HG02588 (cell line): ENCODE data around the gene TMEM97.
"Not testable (repeated sequence)": the region's sequence is repeated elsewhere in the genome, so short reads cannot be mapped to it uniquely, and the experiment has no call there.

Experiments used
- ATAC-seq: cut with Tn5 transposase; IDR thresholded peaks from one replicate; pipeline ENCODE4 v1.9.1; 2021; ENCODE audit warnings: mild to moderate bottlenecking, moderate library complexity; ENCODE audit not compliant: unreplicated experiment

The TMEM97 gene

GRCh38 chr17:28335959-28336871 is 17.2 kb downstream of the TMEM97 start:
- no peak for ATAC-seq

- ATAC-seq = no peak
Observed at GRCh38 chr17:28338056-28338768, 19.2 kb downstream of the TMEM97 start.

- not testable (repeated sequence) for ATAC-seq
Observed at GRCh38 chr17:28338769-28339212, 19.8 kb downstream of the TMEM97 start.

DNA sequence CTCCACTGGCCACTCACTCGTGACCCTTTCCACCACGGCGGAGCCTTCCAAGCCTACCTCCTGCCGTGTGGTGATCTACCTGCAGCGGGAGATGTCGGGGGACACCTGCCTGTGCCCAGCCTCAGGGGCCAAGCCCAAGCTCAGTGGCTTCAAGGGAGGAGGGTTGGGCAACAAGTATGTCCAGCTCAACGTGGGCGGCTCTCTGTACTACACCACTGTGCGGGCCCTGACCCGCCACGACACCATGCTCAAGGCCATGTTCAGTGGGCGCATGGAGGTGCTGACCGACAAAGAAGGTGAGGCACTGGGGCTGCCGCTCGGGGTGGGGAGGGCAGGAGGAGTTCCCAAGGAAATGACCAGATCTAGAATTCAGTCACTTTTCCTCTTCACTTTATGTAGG is 20.4 kb downstream of the TMEM97 start:
- no peak for ATAC-seq

DNA sequence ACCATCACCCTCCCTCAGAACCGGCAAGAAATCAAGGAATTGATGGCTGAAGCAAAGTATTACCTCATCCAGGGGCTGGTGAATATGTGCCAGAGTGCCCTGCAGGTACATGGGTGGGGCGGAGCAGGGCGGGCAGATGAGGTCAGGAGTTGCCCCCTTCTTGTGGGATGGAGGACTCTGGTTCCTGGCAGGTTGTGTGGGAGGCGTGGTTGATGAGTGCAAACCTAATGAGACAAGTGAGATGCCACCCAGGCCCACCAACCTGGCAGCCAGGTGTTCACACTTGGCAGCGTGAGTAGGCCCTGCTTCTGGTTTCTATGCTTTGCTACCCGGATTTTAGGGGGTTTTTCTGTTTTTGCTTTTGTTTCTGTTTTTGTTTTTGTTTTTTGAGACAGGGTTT is 21.4 kb downstream of the TMEM97 start:
- no peak for ATAC-seq

DNA sequence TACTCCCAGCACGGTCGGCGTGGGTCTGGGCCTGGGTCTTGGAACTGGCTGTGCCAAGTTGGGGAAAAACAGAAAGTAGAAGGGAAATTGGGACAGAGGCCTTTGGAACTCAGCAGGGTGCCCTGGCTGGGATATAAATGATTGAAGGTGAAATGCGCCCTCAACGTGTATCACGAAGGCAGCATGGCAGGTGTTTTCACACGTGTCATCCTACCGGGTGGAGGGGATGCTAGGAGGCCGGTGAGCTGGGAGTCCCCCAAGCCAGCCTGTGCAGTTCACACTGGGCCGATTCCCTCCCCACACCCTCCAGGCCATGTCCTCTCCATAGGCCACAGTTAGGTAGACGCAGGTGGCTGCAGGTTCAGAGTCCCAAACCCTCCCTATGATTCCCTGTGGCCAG is 22.5 kb downstream of the TMEM97 start:
- ATAC-seq = no peak

DNA sequence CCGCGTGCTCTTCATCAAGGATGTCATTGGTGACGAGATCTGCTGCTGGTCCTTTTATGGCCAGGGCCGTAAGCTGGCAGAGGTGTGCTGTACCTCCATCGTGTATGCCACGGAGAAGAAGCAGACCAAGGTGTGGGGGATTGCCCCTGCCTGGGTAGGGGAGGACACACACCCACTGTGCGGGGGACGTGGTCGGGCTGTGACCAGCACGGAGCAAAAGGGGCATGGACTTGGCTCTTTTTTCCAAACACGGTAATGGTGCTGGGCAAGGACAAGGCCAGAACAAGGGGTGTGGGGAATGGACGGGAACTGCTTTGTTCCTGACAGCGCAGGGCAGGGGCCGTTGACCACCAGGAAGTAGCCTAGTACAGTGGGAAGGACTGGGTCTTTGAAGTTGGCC is 23.3 kb downstream of the TMEM97 start:
- ATAC-seq = no peak

DNA sequence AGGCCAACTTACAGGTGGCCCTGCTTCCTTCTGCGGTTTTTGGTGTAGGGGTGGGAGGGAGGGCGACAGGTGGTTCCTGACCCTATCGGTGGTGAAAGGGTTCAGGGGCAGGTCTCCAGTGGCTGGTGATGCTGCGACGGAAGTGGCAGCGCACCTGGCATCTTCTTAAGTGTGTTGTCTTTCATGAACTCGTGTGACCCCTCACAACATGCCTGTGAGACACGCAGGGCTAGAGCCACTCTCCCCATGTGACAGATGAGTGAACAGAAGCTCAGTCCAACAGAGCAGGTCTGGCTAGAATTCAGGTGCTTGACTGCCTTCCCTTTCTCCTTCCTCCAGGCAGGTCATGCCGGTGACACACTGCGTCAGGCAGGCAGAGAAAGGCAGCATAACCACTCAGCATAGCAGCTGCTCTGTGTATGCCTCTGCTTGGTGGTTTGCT is 24.5 kb downstream of the TMEM97 start:
- ATAC-seq = no peak

DNA sequence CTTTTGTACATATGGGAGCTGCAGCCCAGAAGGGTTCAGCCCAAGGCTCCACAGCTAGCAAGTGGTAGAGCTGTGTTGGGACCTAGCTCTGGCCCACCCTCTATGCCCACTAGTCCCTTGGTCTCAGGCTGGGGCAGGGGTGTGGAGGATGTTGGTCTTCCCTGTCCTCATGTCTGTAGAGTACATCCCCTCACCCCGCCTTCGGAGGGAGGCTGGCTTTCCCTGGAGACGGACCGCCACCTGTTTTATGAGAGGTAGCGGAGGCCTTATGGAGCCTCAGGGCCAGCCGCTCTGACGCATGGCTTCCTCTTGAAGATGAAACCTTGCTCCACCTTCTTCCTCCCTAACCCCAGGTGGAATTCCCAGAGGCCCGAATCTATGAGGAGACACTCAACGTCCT is 25.0 kb downstream of the TMEM97 start:
- no peak for ATAC-seq

GRCh38 chr17:28344435-28344901 is 25.5 kb downstream of the TMEM97 start:
- no peak for ATAC-seq

GRCh38 chr17:28345419-28346198 is 26.6 kb downstream of the TMEM97 start:
- ATAC-seq = no peak

DNA sequence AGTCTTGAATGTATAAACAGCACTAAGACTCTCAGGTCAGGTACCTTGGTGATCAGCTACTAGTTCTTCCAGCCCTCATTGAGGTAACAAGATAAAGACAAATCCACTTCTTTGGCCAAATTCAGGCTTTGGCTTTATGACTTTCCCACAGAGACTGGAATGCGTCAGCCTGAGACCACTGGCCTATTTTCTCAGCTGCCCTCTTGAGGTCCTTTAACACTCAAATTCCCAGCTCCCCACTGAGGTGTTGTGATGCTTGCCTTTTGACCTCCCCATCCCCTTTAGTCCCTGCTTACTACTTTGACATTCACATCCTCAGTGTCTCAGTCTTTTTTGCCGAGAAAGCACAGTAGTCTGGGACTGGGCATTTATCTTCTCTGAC is 27.2 kb downstream of the TMEM97 start:
- ATAC-seq = no peak

- ATAC-seq = no peak
Observed at GRCh38 chr17:28346746-28347246, 27.8 kb downstream of the TMEM97 start.

- no peak for ATAC-seq
Observed at GRCh38 chr17:28347261-28347891, 28.4 kb downstream of the TMEM97 start.

GRCh38 chr17:28348979-28349378 is 30.0 kb downstream of the TMEM97 start:
- ATAC-seq = no peak

GRCh38 chr17:28350271-28350670 is 31.3 kb downstream of the TMEM97 start:
- ATAC-seq = no peak

GRCh38 chr17:28357061-28357900 is 38.3 kb downstream of the TMEM97 start, which contains the start of gene POLDIP2:
POLDIP2 (minus strand) TSS chr17:28357527; CDS start chr17:28357448, 79 bp downstream.
- peak; percentile 95 for ATAC-seq

DNA sequence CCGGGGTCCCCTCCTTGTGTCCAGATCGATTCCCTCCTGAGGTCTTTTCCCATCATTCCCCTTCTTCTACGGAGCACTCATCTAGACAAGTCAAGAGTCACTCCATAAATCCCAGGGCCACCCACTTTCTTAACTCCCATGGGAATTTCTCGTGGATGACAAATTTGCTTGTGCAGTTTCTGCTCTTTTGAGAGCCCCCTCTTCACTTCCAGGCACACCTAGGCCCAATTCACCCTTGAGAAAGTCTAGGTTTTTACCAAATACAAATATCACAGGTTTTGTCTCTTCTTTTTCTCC is 38.8 kb downstream of the TMEM97 start:
- no peak for ATAC-seq

GRCh38 chr17:28363186-28363585 is 44.2 kb downstream of the TMEM97 start:
- ATAC-seq = no peak
